Gastroesophageal sphincter (tissue), 4 donors: ENCODE data around the gene PATE1. TPM values are rescaled to one million over a fixed set of nuclear protein-coding genes. Genes with fewer than 3 reads are reported as not detected.

ENCODE experiments used
- ATAC-seq: fragments of 150-250 bp; one replicate; pipeline ENCODE4 v1.9.1; 2016; ENCODE audit warnings: mild to moderate bottlenecking, moderate library complexity
- H3K27ac ChIP-seq, 4 donors: fragments of 200-600 bp; sonication (generic) in 3 of 4; 1 replicate in 3 of 4; 2 replicates in 1 of 4; pipeline ENCODE4 v1.5.1; 2016 to 2019
- H3K27me3 ChIP-seq: fragments of 200-600 bp; sonication (generic); one replicate; pipeline ENCODE4 v1.5.1; 2019
- H3K36me3 ChIP-seq, 2 donors: fragments of 200-600 bp; sonication (generic); one replicate each; pipeline ENCODE4 v1.5.1; 2019; ENCODE audit warnings: control low read depth in 1 of 2
- H3K4me1 ChIP-seq, 3 donors: fragments of 200-600 bp; sonication (generic); 1 replicate in 2 of 3; 2 replicates in 1 of 3; pipeline ENCODE4 v1.5.1; 2016 to 2019; ENCODE audit warnings: control low read depth in 2 of 3
- H3K4me3 ChIP-seq, 2 donors: fragments of 200-600 bp; sonication (generic); one replicate each; pipeline ENCODE4 v1.5.1; 2019; ENCODE audit warnings: mild to moderate bottlenecking in 1 of 2, moderate library complexity in 1 of 2
- H3K9me3 ChIP-seq, 3 donors: fragments of 200-600 bp; sonication (generic); one replicate each; pipeline ENCODE4 v1.5.1; 2017 to 2019; ENCODE audit warnings: control low read depth in 2 of 3
- CTCF ChIP-seq, 4 experiments: fragments of 200-600 bp in 2 of 4; fragments of 450-650 bp in 2 of 4; sonication (generic) in 1 of 4; IDR thresholded peaks; one replicate each; pipeline ENCODE4 v1.5.1; 2017 to 2019; ENCODE audit warnings: antibody characterized with exemption in 4 of 4, mild to moderate bottlenecking in 2 of 4, moderate library complexity in 2 of 4
- EP300 ChIP-seq: sonication (generic); formaldehyde crosslinking; IDR thresholded peaks from one replicate; pipeline ENCODE4 v1.6.1; 2017; ENCODE audit warnings: antibody characterized with exemption, mild to moderate bottlenecking
- POLR2A ChIP-seq, 2 donors: fragments of 450-650 bp; IDR thresholded peaks; one replicate each; pipeline ENCODE4 v1.6.1; 2017; ENCODE audit warnings: antibody characterized with exemption in 2 of 2, mild to moderate bottlenecking in 2 of 2, moderate library complexity in 1 of 2
- POLR2AphosphoS5 ChIP-seq: sonication (generic); formaldehyde crosslinking; IDR thresholded peaks from one replicate; pipeline ENCODE4 v1.6.1; 2017; ENCODE audit warnings: antibody characterized with exemption
- WGBS, 2 donors: methylation state at CpG; one replicate each; pipeline ENCODE4 v1.1.5; 2018; ENCODE audit warnings: low coverage in 1 of 2; 5-methylcytosine and 5-hydroxymethylcytosine counted together
- total RNA-seq, 4 donors: library from RNA; depleted of rRNA; stranded (reverse); fragments of >200 nt; gene quantifications; one replicate each; pipeline ENCODE4 v1.1.0, GENCODE V29; 2016

PATE1 gene
- total RNA-seq, 4 donors from 2014 or later, result 0.27 TPM; not detected in 3

- 63 to 65% methylated on average over 2 to 3 of the region's 3 CpGs for WGBS, 2 donors
Observed at GRCh38 chr11:125728969-125729368, 17.1 kb upstream of the PATE1 start.

GRCh38 chr11:125740617-125741016 lies 5.5 kb upstream of the PATE1 start:
- no peaks in the 10 kb centered on the region for H3K4me1 ChIP-seq
- TF ChIP-seq POLR2A (IDR thresholded peaks at IDR 0.05) (no peak), EP300 (no peak), CTCF (IDR thresholded peaks at IDR 0.05) (no peak), POLR2AphosphoS5 (no peak)
- no peaks in the 10 kb centered on the region for H3K27me3 ChIP-seq
- H3K4me3 ChIP-seq, result no peak overlapping the region
- no peak overlapping the region for H3K27ac ChIP-seq
- H3K9me3 ChIP-seq, result peaks cover 0 to 10% (median 0%) of the 10 kb centered on the region in 3 donors
- no peak for ATAC-seq
- no peaks in the 10 kb centered on the region for H3K36me3 ChIP-seq

More at GRCh38 chr11:125728969-125729368, 17.1 kb upstream of the PATE1 start:
- Histone ChIP-seq H3K9me3 (no peaks in the 10 kb centered on the region), H3K27ac (no peak overlapping the region), H3K4me3 (no peak overlapping the region), H3K4me1 (no peaks in the 10 kb centered on the region), H3K27me3 (no peaks in the 10 kb centered on the region), H3K36me3 (no peaks in the 10 kb centered on the region)
- no peak for ATAC-seq
- TF ChIP-seq CTCF (IDR thresholded peaks at IDR 0.05) (no peak), EP300 (no peak), POLR2AphosphoS5 (no peak), POLR2A (IDR thresholded peaks at IDR 0.05) (no peak)

GRCh38 chr11:125743681-125744080 lies 2.4 kb upstream of the PATE1 start:
- ATAC-seq, result no peak
- Histone ChIP-seq H3K9me3 (no peaks in the 10 kb centered on the region), H3K36me3 (no peaks in the 10 kb centered on the region), H3K4me3 (no peak overlapping the region), H3K4me1 (no peaks in the 10 kb centered on the region), H3K27me3 (no peaks in the 10 kb centered on the region), H3K27ac (no peak overlapping the region)
- TF ChIP-seq POLR2AphosphoS5 (no peak), POLR2A (IDR thresholded peaks at IDR 0.05) (no peak), CTCF (IDR thresholded peaks at IDR 0.05) (no peak), EP300 (no peak)
- 88 to 100% methylated on average over 1 of the region's 1 CpG for whole genome bisulfite sequencing, 2 donors

GRCh38 chr11:125750629-125751028 lies 4.5 kb downstream of the PATE1 start:
- H3K36me3 ChIP-seq, result no peaks in the 10 kb centered on the region
- H3K9me3 ChIP-seq, result no peaks in the 10 kb centered on the region
- WGBS, 2 donors, result 19 to 23% methylated on average over 2 of the region's 2 CpGs
- no peak for ATAC-seq
- no peaks in the 10 kb centered on the region for H3K4me1 ChIP-seq
- no peak overlapping the region for H3K4me3 ChIP-seq
- H3K27me3 ChIP-seq, result no peaks in the 10 kb centered on the region
- TF ChIP-seq EP300, result no peak
- no peak for TF ChIP-seq CTCF (IDR thresholded peaks at IDR 0.05)
- TF ChIP-seq POLR2AphosphoS5, result no peak
- no peak for TF ChIP-seq POLR2A (IDR thresholded peaks at IDR 0.05)
- H3K27ac ChIP-seq, result no peak overlapping the region

GRCh38 chr11:125756050-125756449 lies 10.0 kb downstream of the PATE1 start:
- ATAC-seq, result no peak

More at GRCh38 chr11:125756050-125756449, 10.0 kb downstream of the PATE1 start:
- H3K9me3 ChIP-seq, result peaks cover 0 to 29% (median 0%) of the 10 kb centered on the region in 3 donors
- no peak overlapping the region for H3K27ac ChIP-seq
- H3K36me3 ChIP-seq, result no peaks in the 10 kb centered on the region
- no peaks in the 10 kb centered on the region for H3K4me1 ChIP-seq
- WGBS, 2 donors, result 70% methylated on average over 2 of the region's 7 CpGs; no CpG with 5 or more reads in 1 of the 2 donors
- TF ChIP-seq EP300 (no peak), POLR2AphosphoS5 (no peak), POLR2A (IDR thresholded peaks at IDR 0.05) (no peak), CTCF (IDR thresholded peaks at IDR 0.05) (no peak)
- no peaks in the 10 kb centered on the region for H3K27me3 ChIP-seq
- no peak overlapping the region for H3K4me3 ChIP-seq
